ENCODE results near the gene MSH5.

The MSH5 gene

GRCh38 chr6:31692886-31693285, 46.9 kb upstream of the MSH5 start:
- no CpG with 5 or more reads among the region's 9 CpGs for WGBS (ENCODE audit: extremely low coverage, insufficient coverage, low lambda C conversion rate)
- Histone ChIP-seq H3K79me2 (ENCODE audit: control insufficient read depth, insufficient read depth, low read length) (peaks cover 3% of the 10 kb centered on the region), H3K23ac (ENCODE audit: low read length) (no peak overlapping the region), H3K18ac (ENCODE audit: low read length) (no peak overlapping the region), H2AK5ac (ENCODE audit: low read length) (no peak overlapping the region), H4K8ac (ENCODE audit: low read depth, low read length) (no peak overlapping the region), H3K4ac (ENCODE audit: low read depth, low read length) (no peak overlapping the region), H3K4me2 (ENCODE audit: low read length) (no peak overlapping the region), H3K9ac (ENCODE audit: low read length) (no peak overlapping the region), H4K5ac (ENCODE audit: low read length) (no peak overlapping the region), H2BK120ac (ENCODE audit: low read depth, low read length) (no peak overlapping the region), H3K4me3 (ENCODE audit: low read length) (no peak overlapping the region), H3K4me1 (ENCODE audit: control insufficient read depth, low read depth, low read length) (peaks cover 8% of the 10 kb centered on the region), H3K56ac (ENCODE audit: low read length) (no peak overlapping the region), H2BK15ac (replicated peaks; ENCODE audit: low read depth) (no peak overlapping the region), H3K27ac (ENCODE audit: low read depth, low read length) (no peak overlapping the region), H3K27me3 (ENCODE audit: insufficient read depth, low read length, poor library complexity) (no peaks in the 10 kb centered on the region), H3K36me3 (ENCODE audit: control insufficient read depth, insufficient read depth, low read length) (peaks cover 31% of the 10 kb centered on the region), H3K79me1 (ENCODE audit: low read length) (peaks cover 4% of the 10 kb centered on the region), H2BK5ac (ENCODE audit: low read length) (no peak overlapping the region)
- no peak for DNase-seq

DNA sequence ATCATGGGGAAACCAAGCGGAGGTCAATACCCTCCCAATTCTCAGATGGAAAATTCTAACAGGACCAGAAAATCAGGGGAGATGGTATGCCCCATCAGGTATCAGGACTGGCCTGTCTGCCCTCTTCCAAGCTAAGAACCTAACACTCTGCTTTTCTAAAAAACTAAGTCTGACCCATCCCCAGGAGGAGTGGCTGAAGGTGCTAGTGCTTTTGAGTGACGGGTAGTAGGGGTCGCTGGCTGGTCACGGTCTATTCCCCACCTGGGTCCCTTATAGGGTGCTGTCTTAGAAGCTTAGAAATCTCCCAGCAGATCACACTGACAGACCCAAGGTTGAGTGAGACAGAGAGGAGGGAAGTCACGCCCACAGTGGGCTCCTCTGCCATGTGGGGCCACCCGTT, 46.3 kb upstream of the MSH5 start:
- Histone ChIP-seq H3K79me2 (ENCODE audit: control insufficient read depth, insufficient read depth, low read length) (peaks cover 3% of the 10 kb centered on the region), H3K79me1 (ENCODE audit: low read length) (peaks cover 4% of the 10 kb centered on the region), H3K36me3 (ENCODE audit: control insufficient read depth, insufficient read depth, low read length) (peaks cover 26% of the 10 kb centered on the region), H3K4me1 (ENCODE audit: control insufficient read depth, low read depth, low read length) (peaks cover 8% of the 10 kb centered on the region), H3K4ac (ENCODE audit: low read depth, low read length) (no peak overlapping the region), H2BK120ac (ENCODE audit: low read depth, low read length) (no peak overlapping the region), H3K18ac (ENCODE audit: low read length) (no peak overlapping the region), H2AK5ac (ENCODE audit: low read length) (no peak overlapping the region), H4K5ac (ENCODE audit: low read length) (no peak overlapping the region), H2BK5ac (ENCODE audit: low read length) (no peak overlapping the region), H3K4me2 (ENCODE audit: low read length) (no peak overlapping the region), H3K27ac (ENCODE audit: low read depth, low read length) (no peak overlapping the region), H3K4me3 (ENCODE audit: low read length) (no peak overlapping the region), H2BK15ac (replicated peaks; ENCODE audit: low read depth) (no peak overlapping the region), H3K9ac (ENCODE audit: low read length) (no peak overlapping the region), H3K56ac (ENCODE audit: low read length) (no peak overlapping the region), H3K23ac (ENCODE audit: low read length) (no peak overlapping the region), H4K8ac (ENCODE audit: low read depth, low read length) (no peak overlapping the region), H3K27me3 (ENCODE audit: insufficient read depth, low read length, poor library complexity) (no peaks in the 10 kb centered on the region)
- DNase-seq: no peak
- no CpG with 5 or more reads among the region's 6 CpGs for WGBS (ENCODE audit: extremely low coverage, insufficient coverage, low lambda C conversion rate)

DNA sequence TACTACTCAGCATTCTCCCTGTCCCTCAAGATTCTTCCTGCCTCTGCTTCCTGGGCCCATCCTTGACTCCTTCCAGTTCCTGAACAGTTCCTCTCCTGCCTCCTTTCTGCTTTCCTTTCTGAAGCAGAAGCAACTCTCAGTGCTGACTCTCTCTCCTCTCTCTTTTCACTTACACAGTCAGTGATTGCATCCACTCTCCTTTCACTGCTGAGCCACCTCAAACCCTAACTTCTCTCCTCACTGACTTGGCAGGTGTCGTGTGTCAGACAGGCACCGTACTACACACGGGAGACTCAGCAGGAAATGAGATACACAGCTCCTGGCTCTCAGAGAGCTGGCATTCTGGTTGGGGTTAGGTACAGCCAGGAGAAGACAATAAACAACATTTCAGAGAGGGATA, 42.2 kb upstream of the MSH5 start:
- Histone ChIP-seq H3K4me3 (ENCODE audit: low read length) (no peak overlapping the region), H4K5ac (ENCODE audit: low read length) (no peak overlapping the region), H3K4me2 (ENCODE audit: low read length) (no peak overlapping the region), H4K8ac (ENCODE audit: low read depth, low read length) (no peak overlapping the region), H3K27me3 (ENCODE audit: insufficient read depth, low read length, poor library complexity) (no peaks in the 10 kb centered on the region), H3K4me1 (ENCODE audit: control insufficient read depth, low read depth, low read length) (peaks cover 7% of the 10 kb centered on the region), H2BK5ac (ENCODE audit: low read length) (no peak overlapping the region), H3K79me1 (ENCODE audit: low read length) (peaks cover 17% of the 10 kb centered on the region), H2BK120ac (ENCODE audit: low read depth, low read length) (no peak overlapping the region), H3K56ac (ENCODE audit: low read length) (no peak overlapping the region), H3K9ac (ENCODE audit: low read length) (no peak overlapping the region), H2AK5ac (ENCODE audit: low read length) (no peak overlapping the region), H2BK15ac (replicated peaks; ENCODE audit: low read depth) (no peak overlapping the region), H3K79me2 (ENCODE audit: control insufficient read depth, insufficient read depth, low read length) (peaks cover 17% of the 10 kb centered on the region), H3K18ac (ENCODE audit: low read length) (no peak overlapping the region), H3K27ac (ENCODE audit: low read depth, low read length) (no peak overlapping the region), H3K4ac (ENCODE audit: low read depth, low read length) (no peak overlapping the region), H3K23ac (ENCODE audit: low read length) (no peak overlapping the region), H3K36me3 (ENCODE audit: control insufficient read depth, insufficient read depth, low read length) (peaks cover 15% of the 10 kb centered on the region)
- no CpG with 5 or more reads among the region's 3 CpGs for WGBS (ENCODE audit: extremely low coverage, insufficient coverage, low lambda C conversion rate)
- no peak for DNase-seq

DNA sequence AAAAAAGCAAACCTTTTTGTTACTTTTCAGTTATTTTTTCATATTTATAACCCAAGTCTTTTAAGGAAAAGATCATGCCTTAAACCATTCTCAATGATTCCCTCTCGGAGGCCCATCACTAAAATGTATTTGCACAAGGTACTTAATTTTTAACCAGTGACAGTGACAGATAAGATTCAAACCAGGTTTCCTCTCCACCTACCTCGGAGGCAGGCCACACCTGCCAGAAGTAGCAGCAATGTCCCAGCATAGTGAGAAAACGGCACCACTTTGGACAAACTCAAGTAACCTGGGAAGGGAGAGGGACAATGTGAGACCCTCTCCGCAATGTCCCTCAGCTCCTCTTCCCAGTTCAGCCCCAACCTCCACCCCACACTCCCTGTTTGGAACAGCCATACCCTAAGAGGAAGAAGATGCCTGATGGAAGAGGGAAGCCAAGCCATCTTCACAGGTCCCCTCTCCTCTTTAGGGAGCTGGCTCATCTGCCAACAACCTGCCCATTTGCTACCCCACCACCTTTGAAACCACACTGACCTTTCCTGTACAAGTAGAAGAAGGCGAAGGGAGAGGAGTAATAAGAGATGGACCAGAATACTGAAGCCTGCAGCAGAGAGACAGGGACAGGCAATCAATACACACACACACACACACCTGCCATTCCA, 38.9 kb upstream of the MSH5 start:
- H3K79me1 ChIP-seq (ENCODE audit: low read length): peaks cover 17% of the 10 kb centered on the region
- H2BK120ac ChIP-seq (ENCODE audit: low read depth, low read length): no peak overlapping the region
- H2BK5ac ChIP-seq (ENCODE audit: low read length): no peak overlapping the region
- no peak overlapping the region for H3K27ac ChIP-seq (ENCODE audit: low read depth, low read length)
- no peak overlapping the region for H3K4me3 ChIP-seq (ENCODE audit: low read length)
- H3K79me2 ChIP-seq (ENCODE audit: control insufficient read depth, insufficient read depth, low read length): peaks cover 17% of the 10 kb centered on the region
- peaks cover 7% of the 10 kb centered on the region for H3K4me1 ChIP-seq (ENCODE audit: control insufficient read depth, low read depth, low read length)
- H3K27me3 ChIP-seq (ENCODE audit: insufficient read depth, low read length, poor library complexity): no peaks in the 10 kb centered on the region
- H4K5ac ChIP-seq (ENCODE audit: low read length): no peak overlapping the region
- H3K9ac ChIP-seq (ENCODE audit: low read length): peak overlapping the region; percentile 19
- H3K18ac ChIP-seq (ENCODE audit: low read length): no peak overlapping the region
- peaks cover 6% of the 10 kb centered on the region for H3K36me3 ChIP-seq (ENCODE audit: control insufficient read depth, insufficient read depth, low read length)
- H4K8ac ChIP-seq (ENCODE audit: low read depth, low read length): no peak overlapping the region
- no peak for DNase-seq
- no peak overlapping the region for H3K4me2 ChIP-seq (ENCODE audit: low read length)
- H2AK5ac ChIP-seq (ENCODE audit: low read length): no peak overlapping the region
- no peak overlapping the region for H3K23ac ChIP-seq (ENCODE audit: low read length)
- no peak overlapping the region for H2BK15ac ChIP-seq (replicated peaks; ENCODE audit: low read depth)
- WGBS (ENCODE audit: extremely low coverage, insufficient coverage, low lambda C conversion rate): no CpG with 5 or more reads among the region's 5 CpGs
- H3K4ac ChIP-seq (ENCODE audit: low read depth, low read length): no peak overlapping the region
- H3K56ac ChIP-seq (ENCODE audit: low read length): peak overlapping the region; percentile 65

DNA sequence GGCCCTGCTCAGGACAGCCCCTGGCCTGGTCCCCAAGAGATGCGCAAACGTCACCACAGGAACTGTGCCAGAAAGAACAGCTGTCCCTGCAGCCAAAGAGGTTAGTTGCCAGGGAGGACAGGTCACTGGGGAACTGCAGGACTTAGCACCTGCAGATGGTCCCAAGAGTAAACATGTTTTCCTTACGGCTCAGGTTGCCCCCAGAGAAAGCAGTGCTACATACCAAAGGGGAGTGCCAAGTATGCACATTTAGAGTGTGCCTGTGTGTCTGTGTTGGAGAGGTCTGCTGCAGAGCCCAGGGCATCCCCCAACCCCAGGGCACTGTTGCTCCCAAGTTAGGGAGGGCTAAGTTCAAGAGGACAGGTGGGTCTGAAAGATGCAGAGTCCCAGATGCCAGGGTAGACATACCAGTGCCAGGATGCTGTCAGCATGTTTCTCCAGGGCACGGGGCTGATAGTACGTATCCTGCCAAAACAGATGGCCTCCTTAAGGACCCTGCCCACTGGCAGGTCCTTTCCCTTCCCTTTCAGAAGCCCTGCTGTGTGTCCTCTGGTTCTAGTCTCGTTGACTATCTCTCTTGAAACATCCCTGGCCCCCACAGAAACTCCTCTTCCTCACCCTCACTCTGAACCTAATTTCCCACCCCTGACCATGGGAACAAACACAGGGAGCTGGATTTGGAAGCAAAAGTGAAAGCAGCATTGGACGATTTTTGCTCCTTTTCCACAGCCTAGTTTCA, 38.0 kb upstream of the MSH5 start:
- Histone ChIP-seq H2BK120ac (ENCODE audit: low read depth, low read length) (no peak overlapping the region), H3K9ac (ENCODE audit: low read length) (peak overlapping the region; percentile 95), H2AK5ac (ENCODE audit: low read length) (peak overlapping the region; percentile 95), H3K4me2 (ENCODE audit: low read length) (peak overlapping the region; percentile 99), H3K56ac (ENCODE audit: low read length) (peak overlapping the region; percentile 95), H3K4me1 (ENCODE audit: control insufficient read depth, low read depth, low read length) (peaks cover 7% of the 10 kb centered on the region), H3K4ac (ENCODE audit: low read depth, low read length) (no peak overlapping the region), H3K27me3 (ENCODE audit: insufficient read depth, low read length, poor library complexity) (no peaks in the 10 kb centered on the region), H3K79me2 (ENCODE audit: control insufficient read depth, insufficient read depth, low read length) (peaks cover 17% of the 10 kb centered on the region), H3K36me3 (ENCODE audit: control insufficient read depth, insufficient read depth, low read length) (peaks cover 3% of the 10 kb centered on the region), H3K23ac (ENCODE audit: low read length) (peak overlapping the region; percentile 81), H3K18ac (ENCODE audit: low read length) (peak overlapping the region; percentile 8), H3K79me1 (ENCODE audit: low read length) (peaks cover 17% of the 10 kb centered on the region), H3K4me3 (ENCODE audit: low read length) (peak overlapping the region; percentile 99), H3K27ac (ENCODE audit: low read depth, low read length) (peak overlapping the region; percentile 55), H4K5ac (ENCODE audit: low read length) (no peak overlapping the region), H4K8ac (ENCODE audit: low read depth, low read length) (no peak overlapping the region), H2BK5ac (ENCODE audit: low read length) (peak overlapping the region; percentile 86), H2BK15ac (replicated peaks; ENCODE audit: low read depth) (no peak overlapping the region)
- WGBS (ENCODE audit: extremely low coverage, insufficient coverage, low lambda C conversion rate): no CpG with 5 or more reads among the region's 7 CpGs
- no peak for DNase-seq
